Esophagus squamous epithelium (tissue), 4 donors: ENCODE results near the gene SLC11A2.

Experiments used
- CTCF ChIP-seq, 6 experiments: fragments of 450-650 bp in 4 of 6; fragments of 200-600 bp in 2 of 6; sonication (generic) in 2 of 6; IDR thresholded peaks; one replicate each; pipeline ENCODE4 v1.5.1; 2016 to 2019; ENCODE audit warnings: antibody characterized with exemption in 6 of 6, mild to moderate bottlenecking in 4 of 6, moderate library complexity in 4 of 6
- POLR2A ChIP-seq, 4 donors: fragments of 450-650 bp; IDR thresholded peaks; one replicate each; pipeline ENCODE4 v1.6.1; 2017; ENCODE audit warnings: antibody characterized with exemption in 4 of 4, mild to moderate bottlenecking in 4 of 4, moderate library complexity in 3 of 4

GRCh38 chr12:51001799-51002198 is 24.4 kb downstream of the SLC11A2 start:
- TF ChIP-seq CTCF (IDR thresholded peaks at IDR 0.05), result no peak
- TF ChIP-seq POLR2A (IDR thresholded peaks at IDR 0.05), result no peak
